Left ventricle myocardium superior (tissue), 1 donor: Measurements from ENCODE around the gene SLC30A7. TPM values are rescaled to one million over a fixed set of nuclear protein-coding genes. Genes with fewer than 3 reads are reported as not detected.
A peak's percentile ranks its signal among the peaks of the same experiment; 100 is the strongest.
"Not testable (repeated sequence)": the region's sequence is repeated elsewhere in the genome, so short reads cannot be mapped to it uniquely, and the experiment has no call there.

Experiments used
- ATAC-seq: fragments of 200-7000 bp; cut with Tn5 transposase; one replicate; pipeline ENCODE4 v1.9.1; 2020; ENCODE audit warnings: mild to moderate bottlenecking, moderate library complexity
- DNase-seq: peaks from one replicate; pipeline ENCODE4 v3.0.0-alpha.2; 2020
- intact Hi-C: fragments of 100-400 bp; cut with micrococcal nuclease; formaldehyde crosslinking; loops from one replicate; pipeline ENCODE4 v1.11.0; 2022
- total RNA-seq: library from RNA; stranded (reverse); fragmentation: NEBNext Ultra II Directional; extraction: Animal tissue kit (Norgen Biotek cat#: 25700); gene quantifications from one replicate; pipeline ENCODE4 v1.2.1, GENCODE V29; 2021
- donor health status: DM: no; HTN: yes; CAD: no; lungs with severe emphysema.

SLC30A7 gene
- total RNA-seq, 1 donor from 2014 or later: 3.5 TPM

DNA sequence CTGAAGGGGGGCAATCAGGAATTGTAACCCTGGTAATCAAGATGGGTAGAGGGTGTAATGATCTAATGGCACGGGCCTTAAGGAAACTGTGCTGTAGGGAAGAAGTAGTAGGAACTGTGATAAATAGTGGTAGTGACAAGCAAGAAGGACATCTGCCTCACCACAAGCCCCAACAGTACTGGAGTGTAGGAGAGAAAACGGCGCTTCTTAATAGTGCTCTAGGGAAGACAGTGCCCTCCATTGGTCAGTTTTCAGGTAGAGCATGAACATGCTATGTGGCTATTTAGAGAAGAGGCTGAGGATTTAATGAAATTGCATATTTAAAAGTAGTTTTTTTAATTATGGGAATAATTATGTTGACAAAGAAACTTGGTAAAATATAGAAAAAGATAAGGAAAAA lies 32.2 kb downstream of the SLC30A7 start:
- ATAC-seq (no peak), DNase-seq (no peak)
- intact Hi-C loops: no loop called here

DNA sequence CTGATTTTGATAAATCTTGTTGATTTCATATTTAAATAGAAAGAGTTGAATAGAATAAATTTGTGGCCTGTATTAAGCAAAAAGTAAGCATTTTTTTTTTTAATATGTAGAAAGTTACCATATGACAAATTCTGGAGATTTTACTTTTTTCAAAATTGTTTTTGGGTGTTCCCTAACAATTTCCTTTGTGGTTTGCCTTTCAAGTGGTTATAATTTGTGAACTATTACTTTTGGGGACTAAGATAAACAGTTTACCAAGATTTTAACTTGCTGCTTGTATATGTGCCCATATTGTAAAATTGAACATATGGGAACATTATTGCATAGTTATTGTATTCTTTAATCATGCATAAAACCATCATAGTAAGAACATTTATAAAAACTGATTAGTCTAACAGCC lies 34.6 kb downstream of the SLC30A7 start:
- DNase-seq (no peak), ATAC-seq (no peak)
- intact Hi-C loops: no loop called here

DNA sequence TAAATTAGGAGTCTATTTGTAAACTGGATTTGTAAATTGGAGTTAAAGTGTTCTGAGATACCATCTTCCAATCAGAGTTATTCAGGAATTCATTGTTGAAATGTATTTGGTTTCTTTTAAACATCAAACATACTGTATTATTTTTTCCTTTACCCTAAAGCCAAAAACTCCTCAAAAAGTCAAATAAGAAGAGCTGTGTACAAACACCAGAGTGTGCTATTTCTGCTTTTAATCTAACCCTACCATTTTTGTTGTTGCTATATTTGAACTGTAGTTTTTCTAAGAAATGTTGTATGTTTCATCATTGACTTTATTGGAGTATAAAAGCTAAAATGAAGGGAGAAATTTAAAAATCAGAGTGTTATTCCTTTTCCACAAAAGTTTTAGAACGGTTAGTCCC lies 35.8 kb downstream of the SLC30A7 start:
- ATAC-seq: no peak
- no peak for DNase-seq
- intact Hi-C loops: no loop called here

DNA sequence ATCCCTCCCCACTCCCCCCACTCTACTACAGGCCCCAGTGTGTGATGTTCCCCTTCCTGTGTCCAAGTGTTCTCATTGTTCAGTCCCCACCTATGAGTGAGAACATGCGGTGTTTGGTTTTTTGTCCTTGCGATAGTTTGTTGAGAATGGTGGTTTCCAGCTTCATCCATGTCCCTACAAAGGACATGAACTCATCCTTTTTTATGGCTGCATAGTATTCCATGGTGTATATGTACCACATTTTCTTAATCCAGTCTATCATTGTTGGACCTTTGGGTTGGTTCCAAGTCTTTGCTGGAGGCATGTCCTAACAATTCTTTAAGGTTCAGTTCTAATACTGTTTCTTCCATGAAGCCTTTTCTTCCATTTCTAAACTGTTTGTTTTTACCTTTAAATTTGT lies 37.7 kb downstream of the SLC30A7 start:
- ATAC-seq, DNase-seq, intact Hi-C loops: not testable (repeated sequence)

DNA sequence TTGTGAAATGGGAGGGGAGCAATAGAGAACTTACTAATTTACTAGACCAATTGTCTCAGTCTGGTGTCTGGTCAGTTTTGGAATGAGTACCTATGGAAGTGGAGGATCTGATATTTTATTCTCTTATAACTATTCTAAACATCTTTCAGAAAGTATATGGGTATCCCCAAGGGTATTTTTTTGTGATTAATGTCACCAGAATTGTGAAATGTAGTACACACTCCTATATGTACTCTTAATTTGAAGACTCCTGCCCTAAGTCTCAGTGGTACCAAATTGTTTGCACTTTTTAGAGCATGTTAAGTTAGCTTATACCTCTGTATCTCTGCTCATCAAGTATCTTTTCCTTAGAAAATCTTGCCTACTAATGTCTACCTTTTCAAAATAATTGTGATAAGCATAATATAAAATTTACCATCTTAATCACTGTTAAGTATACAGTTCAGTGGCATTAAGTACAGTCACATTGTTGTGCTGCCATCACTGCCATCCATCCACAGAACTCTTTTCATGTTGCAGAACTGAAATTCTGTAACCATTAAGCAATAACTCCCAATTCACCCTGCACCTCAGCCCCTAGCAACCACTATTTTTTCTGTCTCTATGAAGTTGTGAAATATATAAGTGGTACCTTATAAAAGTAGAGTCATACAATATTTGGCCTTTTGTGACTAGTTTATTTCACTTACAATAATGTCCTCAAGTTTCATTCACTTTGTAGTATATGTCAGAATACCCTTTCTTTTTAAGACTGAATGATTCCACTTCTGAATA lies 40.5 kb downstream of the SLC30A7 start:
- ATAC-seq (no peak), DNase-seq (no peak)
- intact Hi-C loops: no loop called here

DNA sequence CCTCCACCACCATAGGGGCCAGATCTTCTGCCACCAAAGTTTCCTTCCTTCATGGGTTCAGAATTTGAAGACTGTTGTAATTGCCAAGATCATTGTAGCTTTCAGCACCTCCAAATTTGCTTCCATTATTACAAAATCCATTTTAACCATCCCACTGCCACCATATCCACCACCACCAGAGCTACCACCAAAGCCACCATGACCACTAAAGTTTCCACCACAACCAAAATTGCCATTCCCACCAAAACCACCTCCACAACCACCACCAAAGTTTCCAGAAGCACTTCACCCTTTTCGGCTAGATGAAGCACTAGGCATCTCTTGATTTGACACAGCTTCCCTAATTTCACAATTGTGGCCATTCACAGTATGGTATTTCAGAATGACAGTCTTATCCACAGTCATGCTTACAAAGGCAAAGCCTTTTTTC lies 45.2 kb downstream of the SLC30A7 start:
- no peak for ATAC-seq
- intact Hi-C loops: no loop called here
- no peak for DNase-seq

DNA sequence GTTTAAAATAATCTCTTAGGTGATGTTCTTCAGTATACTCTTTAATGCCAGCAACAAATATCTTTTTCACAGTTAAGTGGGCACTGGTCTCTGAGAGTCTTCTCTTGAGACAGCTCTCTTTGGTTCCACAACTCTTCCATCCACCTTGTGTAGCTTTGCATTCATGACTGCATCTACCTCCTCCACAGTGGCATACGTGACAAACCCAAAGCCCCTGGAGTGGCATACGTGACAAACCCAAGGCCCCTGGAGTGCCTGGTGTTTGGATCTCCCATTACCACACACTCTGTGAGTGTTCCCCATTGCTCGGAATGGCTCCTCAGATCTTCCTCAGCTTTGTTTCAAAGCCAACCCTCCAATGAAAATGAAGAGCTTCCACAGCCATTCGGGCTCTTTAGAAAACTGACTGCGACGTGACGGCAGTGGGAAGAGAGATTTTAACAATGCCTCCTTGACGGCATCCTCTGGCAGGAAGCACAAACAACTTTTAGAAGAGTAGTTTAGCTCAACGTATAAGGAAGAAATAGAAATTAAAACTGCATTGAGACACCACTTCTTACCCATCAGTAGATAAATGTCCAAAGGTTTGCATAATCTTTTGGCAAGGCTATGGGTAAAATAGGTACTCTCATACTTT lies 45.8 kb downstream of the SLC30A7 start:
- ATAC-seq: no peak
- intact Hi-C loops: no loop called here
- DNase-seq: no peak

DNA sequence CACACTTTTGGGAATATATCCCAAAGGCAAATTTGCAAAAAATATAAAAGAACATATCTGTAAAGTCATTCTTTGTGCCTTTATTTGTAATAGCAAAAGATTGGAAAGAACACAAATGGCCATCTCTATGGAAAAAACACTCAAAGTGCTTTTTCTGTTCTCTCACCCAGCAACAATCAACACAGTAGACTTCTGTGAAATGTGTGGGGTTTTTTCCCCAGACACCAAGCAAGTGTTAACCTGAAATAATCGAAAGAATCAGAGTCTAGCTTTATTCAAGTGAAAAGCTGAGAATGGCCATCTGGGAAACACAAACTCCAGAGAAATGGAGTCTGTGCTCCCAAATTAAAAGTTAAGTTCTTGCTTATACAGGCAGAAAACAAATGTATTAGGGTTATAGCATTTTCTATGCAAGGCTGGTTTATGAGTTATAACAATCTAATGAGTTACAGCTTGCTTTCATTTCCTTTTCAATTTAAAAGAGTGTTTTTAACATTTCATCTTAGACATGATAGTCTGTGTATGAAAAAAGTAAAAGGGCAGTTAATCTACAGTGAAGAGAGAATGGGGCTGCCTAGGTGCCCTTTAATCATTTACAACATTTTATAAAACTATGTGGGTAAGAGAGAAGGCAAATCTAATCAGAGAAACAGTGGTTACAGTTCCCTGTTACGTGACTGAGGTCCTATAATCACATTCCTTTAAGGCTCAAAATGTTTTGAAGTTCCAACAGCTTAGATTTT lies 46.6 kb downstream of the SLC30A7 start:
- ATAC-seq: no peak
- intact Hi-C loops: no loop called here
- DNase-seq: no peak

DNA sequence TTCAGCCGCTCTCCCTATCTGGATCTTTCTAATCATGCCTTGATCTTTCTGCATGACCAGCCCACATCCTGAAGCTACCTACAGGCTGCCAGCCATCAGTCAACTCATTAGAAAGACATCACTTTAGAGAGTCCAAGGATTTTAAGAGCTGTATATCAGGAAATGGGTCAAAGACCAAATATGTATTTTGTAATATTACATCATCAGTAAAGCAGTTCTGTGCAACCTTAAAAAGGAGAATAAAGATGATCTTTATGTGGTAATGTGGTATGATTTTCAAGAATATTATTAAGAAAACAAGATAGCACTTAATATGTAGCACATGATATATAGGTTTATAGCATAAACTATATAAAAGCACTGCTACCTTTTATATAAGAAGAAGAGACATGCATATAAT lies 47.6 kb downstream of the SLC30A7 start:
- DNase-seq (no peak), ATAC-seq (no peak)
- intact Hi-C loops: no loop called here

DNA sequence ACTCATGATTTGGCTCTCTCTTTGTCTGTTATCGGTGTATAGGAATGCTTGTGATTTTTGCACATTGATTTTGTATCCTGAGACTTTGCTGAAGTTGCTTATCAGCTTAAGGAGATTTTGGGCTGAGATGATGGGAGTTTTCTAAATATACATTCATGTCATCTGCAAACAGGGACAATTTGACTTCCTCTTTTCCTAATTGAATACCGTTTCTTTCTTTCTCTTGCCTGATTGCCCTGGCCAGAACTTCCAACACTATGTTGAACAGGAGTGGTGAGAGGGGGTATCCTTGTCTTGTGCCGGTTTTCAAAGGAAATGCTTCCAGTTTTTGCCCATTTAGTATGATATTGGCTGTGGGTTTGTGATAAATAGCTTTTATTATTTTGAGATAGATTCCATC lies 50.2 kb downstream of the SLC30A7 start:
- ATAC-seq, intact Hi-C loops, DNase-seq: not testable (repeated sequence)

DNA sequence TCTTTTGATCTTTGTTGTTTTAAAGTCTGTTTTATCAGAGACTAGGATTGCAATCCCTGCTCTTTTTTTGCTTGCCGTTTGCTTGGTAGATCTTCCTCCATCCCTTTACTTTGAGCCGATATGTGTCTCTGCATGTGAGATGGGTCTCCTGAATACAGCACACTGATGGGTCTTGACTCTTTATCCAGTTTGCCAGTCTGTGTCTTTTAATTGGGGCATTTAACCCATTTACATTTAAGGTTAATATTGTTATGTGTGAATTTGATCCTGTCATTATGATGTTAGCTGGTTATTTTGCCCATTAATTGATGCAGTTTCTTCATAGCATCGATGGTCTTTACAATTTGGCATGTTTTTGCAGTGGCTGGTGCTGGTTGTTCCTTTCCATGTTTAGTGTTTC lies 51.9 kb downstream of the SLC30A7 start:
- intact Hi-C loops, ATAC-seq, DNase-seq: not testable (repeated sequence)

DNA sequence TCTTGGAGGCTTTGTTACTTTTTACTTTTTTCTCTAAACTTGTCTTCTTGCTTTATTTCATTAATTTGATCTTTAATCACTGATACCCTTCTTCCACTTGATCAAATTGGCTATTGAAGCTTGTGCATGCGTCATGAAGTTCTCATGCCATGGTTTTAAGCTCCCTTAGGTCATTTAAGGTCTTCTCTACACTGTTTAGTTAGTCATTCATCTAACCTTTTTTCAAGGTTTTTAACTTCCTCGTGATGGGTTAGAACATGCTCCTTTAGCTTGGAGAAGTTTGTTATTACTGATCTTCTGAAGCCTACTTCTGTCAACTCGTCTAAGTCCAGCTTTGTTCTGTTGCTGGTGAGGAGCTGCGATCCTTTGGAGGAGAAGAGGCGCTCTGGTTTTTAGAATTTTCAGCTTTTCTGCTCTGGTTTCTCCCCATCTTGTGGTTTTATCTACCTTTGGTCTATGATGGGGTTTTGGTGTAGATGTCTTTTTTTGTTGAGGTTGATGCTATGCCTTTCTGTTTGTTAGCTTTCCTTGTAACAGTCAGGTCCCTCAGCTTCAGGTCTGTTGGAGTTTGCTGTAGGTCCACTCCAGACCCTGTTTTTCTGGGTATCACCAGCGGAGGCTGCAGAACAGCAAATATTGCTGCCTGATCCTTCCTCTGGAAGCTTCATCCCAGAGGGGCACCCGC lies 53.0 kb downstream of the SLC30A7 start:
- ATAC-seq, DNase-seq, intact Hi-C loops: not testable (repeated sequence)

DNA sequence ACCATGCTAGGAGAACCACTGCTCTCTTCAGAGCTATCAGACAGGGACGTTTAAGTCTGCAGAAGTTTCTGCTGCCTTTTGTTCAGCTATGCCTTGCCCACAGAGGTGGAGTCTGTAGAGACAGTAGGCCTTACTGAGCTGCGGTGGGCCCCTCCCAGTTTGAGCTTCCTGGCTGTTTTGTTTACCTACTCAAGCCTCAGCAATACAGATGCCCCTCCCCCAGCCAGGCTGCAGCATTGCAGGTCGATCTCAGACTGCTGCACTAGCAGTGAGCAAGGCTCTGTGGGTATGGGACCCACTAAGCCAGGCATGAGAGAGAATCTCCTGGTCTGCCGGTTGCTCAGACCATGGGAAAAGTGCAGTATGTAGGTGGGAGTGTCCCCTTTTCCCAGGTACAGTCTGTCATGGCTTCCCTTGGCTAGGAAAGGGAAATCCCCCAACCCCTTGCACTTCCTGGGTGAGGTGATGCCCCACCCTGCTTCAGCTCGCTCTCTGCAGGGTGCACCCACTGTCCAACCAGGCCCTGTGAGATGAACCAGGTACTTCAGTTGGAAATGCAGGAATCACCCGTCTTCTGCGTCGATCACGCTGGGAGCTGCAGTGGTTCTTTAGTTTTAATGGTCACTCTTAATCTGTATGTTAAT lies 53.7 kb downstream of the SLC30A7 start:
- ATAC-seq, intact Hi-C loops: not testable (repeated sequence)
- DNase-seq: peak; percentile 41

DNA sequence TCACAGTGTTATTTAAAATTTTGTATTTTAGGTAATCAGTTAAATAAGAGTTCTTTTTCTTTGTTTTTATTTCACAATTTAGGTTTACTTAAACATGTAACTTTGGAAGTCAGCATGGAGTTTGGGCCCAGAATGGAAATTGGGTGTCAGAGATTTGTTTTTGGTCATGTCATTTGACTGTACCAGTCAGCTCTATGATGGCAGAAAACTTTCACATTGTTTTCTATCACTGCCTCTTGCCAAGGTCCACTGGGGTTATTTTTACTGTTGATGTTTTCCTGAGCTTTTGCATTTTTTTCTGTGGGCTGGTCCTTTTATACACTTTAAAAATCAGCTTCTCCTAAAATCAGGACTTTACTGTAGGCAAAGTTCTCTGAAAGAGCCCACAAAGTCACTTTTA lies 54.4 kb downstream of the SLC30A7 start:
- intact Hi-C loops: no loop called here
- ATAC-seq (no peak), DNase-seq (no peak)

DNA sequence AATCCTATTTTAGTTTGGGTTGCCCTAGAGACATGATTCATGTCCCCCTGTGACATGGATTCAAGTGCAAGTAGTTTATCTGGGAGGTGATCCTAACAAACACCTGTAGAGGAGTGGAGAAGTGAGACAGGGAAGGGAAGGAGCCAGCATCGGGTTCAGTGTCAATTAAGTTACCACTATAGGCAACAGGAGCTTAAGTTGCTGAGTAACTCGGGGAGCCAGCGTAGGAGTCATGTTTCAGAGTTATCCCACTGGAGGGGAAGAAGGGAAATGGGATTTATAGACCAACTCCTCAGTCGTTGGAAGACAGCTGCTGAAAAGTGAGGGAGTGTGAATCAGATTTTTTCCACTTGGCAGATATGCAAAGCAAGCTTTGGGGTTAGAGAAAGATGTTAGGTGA lies 54.9 kb downstream of the SLC30A7 start:
- intact Hi-C loops: no loop called here
- DNase-seq (no peak), ATAC-seq (no peak)

DNA sequence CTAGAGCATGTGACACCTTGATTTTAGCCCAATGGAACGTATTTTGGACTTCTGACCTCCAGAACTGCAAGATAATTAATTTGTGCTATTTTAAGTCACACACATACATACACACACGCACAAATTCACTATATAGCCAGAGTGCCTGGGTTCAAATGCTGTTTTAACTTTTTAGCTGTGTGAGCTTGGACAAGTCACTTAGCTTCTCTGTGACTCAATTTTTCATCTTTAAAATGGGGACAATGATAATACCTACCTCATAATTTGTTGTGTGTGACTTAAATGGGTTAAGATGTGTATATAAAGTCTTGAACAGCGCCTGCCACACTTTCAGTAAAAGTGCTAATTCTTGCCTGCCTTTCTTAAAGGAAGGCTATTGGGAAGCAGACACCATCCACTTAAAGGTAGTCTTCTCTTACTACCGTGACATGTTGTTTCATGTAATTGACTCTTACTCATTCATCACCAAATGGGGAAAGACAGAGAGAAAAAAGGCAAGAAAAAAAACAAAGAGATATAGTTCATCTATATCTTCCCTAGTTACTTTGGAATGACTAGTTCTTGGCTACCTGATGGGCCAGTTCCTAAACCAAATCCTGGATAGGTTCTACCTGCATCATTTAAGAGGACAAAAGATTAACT lies 56.3 kb downstream of the SLC30A7 start:
- no peak for DNase-seq
- ATAC-seq: no peak
- intact Hi-C loops: no loop called here

DNA sequence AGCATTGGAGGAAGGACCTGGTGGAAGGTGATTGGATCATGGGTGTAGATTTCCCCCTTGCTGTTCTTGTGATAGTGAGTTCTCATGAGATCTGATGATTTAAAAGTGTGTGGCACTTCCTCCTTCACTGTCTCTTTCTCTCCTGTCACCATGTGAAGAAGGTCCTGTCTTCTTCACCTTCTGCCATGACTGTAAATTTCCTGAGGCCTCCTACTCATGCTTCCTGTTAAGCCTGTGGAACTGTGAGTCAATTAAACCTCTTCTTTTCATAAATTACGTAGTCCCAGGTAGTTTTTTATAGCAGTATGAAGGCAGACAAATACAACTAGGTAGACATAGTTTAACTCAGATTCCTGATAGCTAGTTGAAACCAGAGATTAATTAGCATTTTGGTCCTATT lies 57.1 kb downstream of the SLC30A7 start:
- DNase-seq, ATAC-seq, intact Hi-C loops: not testable (repeated sequence)

DNA sequence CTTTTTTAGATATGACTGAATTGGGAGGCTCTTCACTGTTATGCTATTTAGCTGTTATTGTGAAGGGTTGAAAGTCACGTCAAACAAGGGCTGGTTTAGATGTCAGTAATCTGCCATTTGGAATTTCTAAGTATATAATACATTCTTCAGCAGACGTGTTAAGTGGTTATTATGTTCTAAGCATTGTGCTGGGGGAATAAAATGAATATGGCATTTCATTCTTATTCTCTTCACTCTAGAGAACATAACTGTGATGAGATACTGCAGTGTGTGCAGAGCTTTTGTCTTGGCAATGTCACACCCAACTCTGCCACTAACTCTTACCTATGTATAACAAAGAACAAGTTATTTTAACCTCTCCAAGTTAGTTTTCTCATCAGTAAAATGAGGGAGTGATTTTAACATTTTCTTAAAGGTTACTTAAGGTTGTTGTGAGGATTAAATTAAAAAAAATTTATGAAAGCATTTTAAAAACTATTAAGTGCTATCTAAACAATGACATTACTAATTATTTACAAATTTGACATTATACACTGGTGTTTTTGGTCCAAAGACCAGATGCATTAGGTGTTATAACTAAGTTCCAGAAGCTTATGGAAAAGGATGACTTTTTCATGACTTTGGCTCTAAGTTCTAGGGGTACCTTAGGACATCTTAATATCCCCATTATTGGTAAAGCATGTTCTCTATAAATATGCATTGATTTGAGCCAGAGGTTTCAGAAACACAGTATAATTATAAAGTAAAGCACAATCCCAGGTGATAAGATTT lies 58.3 kb downstream of the SLC30A7 start:
- ATAC-seq (no peak), DNase-seq (no peak)
- intact Hi-C loops: no loop called here
